ENCODE measurements around the gene UNC45A.

- TF ChIP-seq, protein P1, sequence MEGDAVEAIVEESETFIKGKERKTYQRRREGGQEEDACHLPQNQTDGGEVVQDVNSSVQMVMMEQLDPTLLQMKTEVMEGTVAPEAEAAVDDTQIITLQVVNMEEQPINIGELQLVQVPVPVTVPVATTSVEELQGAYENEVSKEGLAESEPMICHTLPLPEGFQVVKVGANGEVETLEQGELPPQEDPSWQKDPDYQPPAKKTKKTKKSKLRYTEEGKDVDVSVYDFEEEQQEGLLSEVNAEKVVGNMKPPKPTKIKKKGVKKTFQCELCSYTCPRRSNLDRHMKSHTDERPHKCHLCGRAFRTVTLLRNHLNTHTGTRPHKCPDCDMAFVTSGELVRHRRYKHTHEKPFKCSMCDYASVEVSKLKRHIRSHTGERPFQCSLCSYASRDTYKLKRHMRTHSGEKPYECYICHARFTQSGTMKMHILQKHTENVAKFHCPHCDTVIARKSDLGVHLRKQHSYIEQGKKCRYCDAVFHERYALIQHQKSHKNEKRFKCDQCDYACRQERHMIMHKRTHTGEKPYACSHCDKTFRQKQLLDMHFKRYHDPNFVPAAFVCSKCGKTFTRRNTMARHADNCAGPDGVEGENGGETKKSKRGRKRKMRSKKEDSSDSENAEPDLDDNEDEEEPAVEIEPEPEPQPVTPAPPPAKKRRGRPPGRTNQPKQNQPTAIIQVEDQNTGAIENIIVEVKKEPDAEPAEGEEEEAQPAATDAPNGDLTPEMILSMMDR (IDR thresholded peaks at IDR 0.05) = no peak
- no peak for TF ChIP-seq POLR2A (IDR thresholded peaks at IDR 0.05)
Measured at GRCh38 chr15:91001209-91001608, 66.1 kb downstream of the UNC45A start.
